Measurements from ENCODE around the gene ODAD4.

ODAD4 gene

GRCh38 chr17:41948762-41949460 is 18.5 kb downstream of the ODAD4 start:
- no peak overlapping the region for H3K27ac ChIP-seq (ENCODE audit: poor library complexity, severe bottlenecking)
- no peak overlapping the region for H3K4me3 ChIP-seq (ENCODE audit: severe bottlenecking)
- H3K27me3 ChIP-seq (ENCODE audit: insufficient read depth, poor library complexity, severe bottlenecking) = no peaks in the 10 kb centered on the region
- H3K36me3 ChIP-seq (ENCODE audit: low read depth) = no peaks in the 10 kb centered on the region
- DNase-seq (ENCODE audit: low spot score) (no peak), ATAC-seq (ENCODE audit: low read depth) (no peak)
- no peak for TF ChIP-seq CTCF (IDR thresholded peaks at IDR 0.05; ENCODE audit: poor library complexity, severe bottlenecking)
- no peaks in the 10 kb centered on the region for H3K9me3 ChIP-seq (ENCODE audit: severe bottlenecking)
- H3K4me1 ChIP-seq (ENCODE audit: insufficient read depth, poor library complexity, severe bottlenecking) = no peaks in the 10 kb centered on the region

- H3K4me1 ChIP-seq (ENCODE audit: insufficient read depth, poor library complexity, severe bottlenecking) = no peaks in the 10 kb centered on the region
- H3K27ac ChIP-seq (ENCODE audit: poor library complexity, severe bottlenecking) = no peak overlapping the region
- no peak for TF ChIP-seq CTCF (IDR thresholded peaks at IDR 0.05; ENCODE audit: poor library complexity, severe bottlenecking)
Observed at GRCh38 chr17:41956522-41956921, 26.1 kb downstream of the ODAD4 start.

GRCh38 chr17:41957031-41957868 is 26.8 kb downstream of the ODAD4 start:
- DNase-seq (ENCODE audit: low spot score) (no peak), ATAC-seq (ENCODE audit: low read depth) (no peak)

More at GRCh38 chr17:41956522-41956921, 26.1 kb downstream of the ODAD4 start:
- Histone ChIP-seq H3K9me3 (ENCODE audit: severe bottlenecking) (no peaks in the 10 kb centered on the region), H3K4me3 (ENCODE audit: severe bottlenecking) (no peak overlapping the region), H3K36me3 (ENCODE audit: low read depth) (no peaks in the 10 kb centered on the region), H3K27me3 (ENCODE audit: insufficient read depth, poor library complexity, severe bottlenecking) (no peaks in the 10 kb centered on the region)
- no peak for DNase-seq (ENCODE audit: low spot score)
- ATAC-seq (ENCODE audit: low read depth) = no peak

GRCh38 chr17:41957869-41958439 is 27.5 kb downstream of the ODAD4 start:
- H3K36me3 ChIP-seq (ENCODE audit: low read depth) = no peaks in the 10 kb centered on the region
- no peak for TF ChIP-seq CTCF (IDR thresholded peaks at IDR 0.05; ENCODE audit: poor library complexity, severe bottlenecking)
- H3K4me1 ChIP-seq (ENCODE audit: insufficient read depth, poor library complexity, severe bottlenecking) = no peaks in the 10 kb centered on the region
- no peak overlapping the region for H3K27ac ChIP-seq (ENCODE audit: poor library complexity, severe bottlenecking)
- no peaks in the 10 kb centered on the region for H3K9me3 ChIP-seq (ENCODE audit: severe bottlenecking)
- ATAC-seq (ENCODE audit: low read depth) (no peak), DNase-seq (ENCODE audit: low spot score) (no peak)
- no peak overlapping the region for H3K4me3 ChIP-seq (ENCODE audit: severe bottlenecking)
- H3K27me3 ChIP-seq (ENCODE audit: insufficient read depth, poor library complexity, severe bottlenecking) = no peaks in the 10 kb centered on the region

More at GRCh38 chr17:41957031-41957868, 26.8 kb downstream of the ODAD4 start:
- Histone ChIP-seq H3K4me3 (ENCODE audit: severe bottlenecking) (no peak overlapping the region), H3K27ac (ENCODE audit: poor library complexity, severe bottlenecking) (no peak overlapping the region), H3K36me3 (ENCODE audit: low read depth) (no peaks in the 10 kb centered on the region), H3K27me3 (ENCODE audit: insufficient read depth, poor library complexity, severe bottlenecking) (no peaks in the 10 kb centered on the region), H3K9me3 (ENCODE audit: severe bottlenecking) (no peaks in the 10 kb centered on the region), H3K4me1 (ENCODE audit: insufficient read depth, poor library complexity, severe bottlenecking) (no peaks in the 10 kb centered on the region)
- TF ChIP-seq CTCF (IDR thresholded peaks at IDR 0.05; ENCODE audit: poor library complexity, severe bottlenecking) = no peak
